GM23248 (cell line): Measurements from ENCODE around the gene CIART. TPM values are rescaled to one million over a fixed set of nuclear protein-coding genes. Genes with fewer than 3 reads are reported as not detected.
A peak's percentile ranks its signal among the peaks of the same experiment; 100 is the strongest.

Source experiments
- DNase-seq: peaks from one replicate; pipeline ENCODE4 v3.0.0-alpha.2; 2015
- H2AFZ ChIP-seq: fragments of 200-600 bp; sonication (generic); 2 replicates; pipeline ENCODE4 v1.6.1; 2016; ENCODE audit warnings: antibody characterized with exemption
- H3F3A ChIP-seq: fragments of 200-600 bp; sonication (generic); 2 replicates; pipeline ENCODE4 v1.6.1; 2016; ENCODE audit warnings: mild to moderate bottlenecking, antibody characterized with exemption, mixed run types; ENCODE audit not compliant: insufficient read depth
- H3K27ac ChIP-seq: fragments of 200-600 bp; sonication (generic); 2 replicates; pipeline ENCODE4 v1.5.1; 2016; ENCODE audit warnings: mild to moderate bottlenecking
- H3K27me3 ChIP-seq: fragments of 200-600 bp; sonication (generic); replicated peaks from 2 replicates; pipeline ENCODE4 v1.6.1; 2016; ENCODE audit warnings: mild to moderate bottlenecking; ENCODE audit not compliant: insufficient read depth
- H3K36me3 ChIP-seq: fragments of 200-600 bp; sonication (generic); 2 replicates; pipeline ENCODE4 v1.6.1; 2016; ENCODE audit warnings: low read depth, mild to moderate bottlenecking
- H3K4me1 ChIP-seq: fragments of 200-600 bp; sonication (generic); 2 replicates; pipeline ENCODE4 v1.6.1; 2016; ENCODE audit warnings: mild to moderate bottlenecking; ENCODE audit not compliant: insufficient read depth
- H3K4me2 ChIP-seq: fragments of 200-600 bp; sonication (generic); one replicate; pipeline ENCODE4 v1.6.1; 2016; ENCODE audit warnings: mild to moderate bottlenecking; ENCODE audit not compliant: unreplicated experiment
- H3K4me3 ChIP-seq: fragments of 200-600 bp; sonication (generic); 2 replicates; pipeline ENCODE4 v1.5.1; 2016; ENCODE audit warnings: mild to moderate bottlenecking
- H3K79me2 ChIP-seq: fragments of 200-600 bp; sonication (generic); 2 replicates; pipeline ENCODE4 v1.6.1; 2016; ENCODE audit warnings: mild to moderate bottlenecking; ENCODE audit not compliant: insufficient read depth
- H3K9ac ChIP-seq: fragments of 200-600 bp; sonication (generic); 2 replicates; pipeline ENCODE4 v1.6.1; 2016; ENCODE audit warnings: mild to moderate bottlenecking
- H3K9me2 ChIP-seq: fragments of 200-600 bp; sonication (generic); 2 replicates; pipeline ENCODE4 v1.6.1; 2016; ENCODE audit warnings: mixed run types, mild to moderate bottlenecking, moderate library complexity; ENCODE audit not compliant: insufficient read depth
- H3K9me3 ChIP-seq: fragments of 200-600 bp; sonication (generic); one replicate; pipeline ENCODE4 v1.6.1; 2017; ENCODE audit warnings: low read depth
- H4K20me1 ChIP-seq: fragments of 200-600 bp; sonication (generic); 2 replicates; pipeline ENCODE4 v1.6.0; 2016; ENCODE audit not compliant: insufficient read depth
- EZH2 ChIP-seq: fragments of 200-600 bp; sonication (generic); IDR thresholded peaks from 2 replicates; pipeline ENCODE4 v1.6.1; 2018; ENCODE audit warnings: antibody characterized with exemption, mild to moderate bottlenecking; ENCODE audit not compliant: insufficient read depth, poor library complexity, severe bottlenecking
- EZH2phosphoT487 ChIP-seq: fragments of 200-600 bp; sonication (generic); IDR thresholded peaks from 2 replicates; pipeline ENCODE4 v1.6.1; 2018; ENCODE audit warnings: antibody characterized with exemption, moderate library complexity, mild to moderate bottlenecking, low read depth; ENCODE audit not compliant: insufficient read depth
- WGBS, 2 experiments: methylation state at CpG; one replicate each; pipeline ENCODE4 v1.1.6; 2015 to 2017; ENCODE audit warnings: low lambda C conversion rate in 2 of 2, low coverage in 1 of 2; ENCODE audit errors: missing lambda C conversion rate in 2 of 2; 5-methylcytosine and 5-hydroxymethylcytosine counted together
- in situ Hi-C: fragments of 300-500 bp; cut with MboI; formaldehyde crosslinking; loops from 2 replicates; pipeline ENCODE4 v1.15.0; 2020
- polyA plus RNA-seq: library from polyadenylated mRNA; unstranded; fragments of >200 nt; fragmentation: Nextera tagmentation; extraction: Ambion mirVana; gene quantifications from 2 replicates; pipeline ENCODE4 v1.2.1, GENCODE V29; 2016
- total RNA-seq: library from RNA; depleted of rRNA; stranded (reverse); fragments of >200 nt; shearing (Covaris generic); gene quantifications from 2 replicates; pipeline ENCODE4 v1.2.3, GENCODE V29; 2014

Gene CIART
- total and polyA plus RNA-seq, 2 experiments from 2014 or later: 1.8 to 6.7 TPM

GRCh38 chr1:150256554-150257341 lies 25.6 kb upstream of the CIART start:
- Histone ChIP-seq H3K9ac (peak overlapping the region; percentile 64; the same call in 1 of the 2 replicates), H3K4me3 (peak overlapping the region; percentile 63)
- DNase-seq: peak; percentile 28

GRCh38 chr1:150257624-150258585 lies 24.4 kb upstream of the CIART start, which contains the start of gene CA14:
TSS of gene CA14 (plus strand) at chr1:150257774. CDS start at chr1:150258129, 355 bp downstream.
- Histone ChIP-seq H3K9me2 (no peaks in the 10 kb centered on the region), H3K4me1 (peaks cover 11% of the 10 kb centered on the region), H2AFZ (peak within 1 kb of the TSS; percentile 92; the same call in 1 of the 2 replicates), H3K79me2 (no peaks in the 10 kb centered on the region), H3F3A (peaks cover 15% of the 10 kb centered on the region), H3K9ac (no peak within 1 kb of the TSS), H3K36me3 (no peaks in the 10 kb centered on the region), H3K27ac (no peak within 1 kb of the TSS), H3K4me2 (peak within 1 kb of the TSS; percentile 82), H3K9me3 (no peaks in the 10 kb centered on the region), H4K20me1 (no peaks in the 10 kb centered on the region), H3K27me3 (no peaks in the 10 kb centered on the region; the same call in none of the 2 replicates), H3K4me3 (0 out of 2 replicates have a peak within 1 kb of the TSS, but pooled peaks have one; percentile 63)
- in situ Hi-C loops: no loop called here
- no peak for DNase-seq
- TF ChIP-seq EZH2phosphoT487: no peak
- TF ChIP-seq EZH2: no peak
- WGBS, 2 experiments: 31 to 36% methylated on average over 13 of the region's 13 CpGs

More at GRCh38 chr1:150256554-150257341, 25.6 kb upstream of the CIART start:
- H3K36me3 ChIP-seq: no peaks in the 10 kb centered on the region
- H3K9me3 ChIP-seq: no peaks in the 10 kb centered on the region
- no peaks in the 10 kb centered on the region for H4K20me1 ChIP-seq
- in situ Hi-C loops: no loop called here
- H3K9me2 ChIP-seq: no peaks in the 10 kb centered on the region
- no peak for TF ChIP-seq EZH2
- TF ChIP-seq EZH2phosphoT487: no peak
- H3K27me3 ChIP-seq: no peaks in the 10 kb centered on the region; the same call in none of the 2 replicates
- peak overlapping the region; percentile 92 for H2AFZ ChIP-seq
- 28 to 34% methylated on average over 12 to 14 of the region's 14 CpGs for WGBS, 2 experiments
- H3K27ac ChIP-seq: no peak overlapping the region
- H3F3A ChIP-seq: peaks cover 15% of the 10 kb centered on the region
- H3K4me1 ChIP-seq: peaks cover 11% of the 10 kb centered on the region
- H3K79me2 ChIP-seq: no peaks in the 10 kb centered on the region
- H3K4me2 ChIP-seq: peak overlapping the region; percentile 82

- H3K4me2 ChIP-seq: no peak overlapping the region
- in situ Hi-C loops: no loop called here
- no peaks in the 10 kb centered on the region for H3K79me2 ChIP-seq
- H3K9me2 ChIP-seq: no peaks in the 10 kb centered on the region
- H3F3A ChIP-seq: peaks cover 15% of the 10 kb centered on the region
- TF ChIP-seq EZH2phosphoT487 (no peak), EZH2 (no peak)
- no peak overlapping the region for H3K27ac ChIP-seq
- no peak overlapping the region for H3K9ac ChIP-seq
- DNase-seq: no peak
- no peaks in the 10 kb centered on the region; the same call in none of the 2 replicates for H3K27me3 ChIP-seq
- 45 to 48% methylated on average over 4 of the region's 4 CpGs for WGBS, 2 experiments
- no peak overlapping the region for H3K4me3 ChIP-seq
- H3K36me3 ChIP-seq: no peaks in the 10 kb centered on the region
- no peaks in the 10 kb centered on the region for H4K20me1 ChIP-seq
- H3K4me1 ChIP-seq: peaks cover 11% of the 10 kb centered on the region
- no peaks in the 10 kb centered on the region for H3K9me3 ChIP-seq
- no peak overlapping the region for H2AFZ ChIP-seq
These were observed 23.1 kb upstream of the CIART start for GRCh38 chr1:150259217-150259616.
